Measurements from ENCODE around the gene UBE2M.
"Not testable (repeated sequence)": the region's sequence is repeated elsewhere in the genome, so short reads cannot be mapped to it uniquely, and the experiment has no call there.

UBE2M gene

DNA sequence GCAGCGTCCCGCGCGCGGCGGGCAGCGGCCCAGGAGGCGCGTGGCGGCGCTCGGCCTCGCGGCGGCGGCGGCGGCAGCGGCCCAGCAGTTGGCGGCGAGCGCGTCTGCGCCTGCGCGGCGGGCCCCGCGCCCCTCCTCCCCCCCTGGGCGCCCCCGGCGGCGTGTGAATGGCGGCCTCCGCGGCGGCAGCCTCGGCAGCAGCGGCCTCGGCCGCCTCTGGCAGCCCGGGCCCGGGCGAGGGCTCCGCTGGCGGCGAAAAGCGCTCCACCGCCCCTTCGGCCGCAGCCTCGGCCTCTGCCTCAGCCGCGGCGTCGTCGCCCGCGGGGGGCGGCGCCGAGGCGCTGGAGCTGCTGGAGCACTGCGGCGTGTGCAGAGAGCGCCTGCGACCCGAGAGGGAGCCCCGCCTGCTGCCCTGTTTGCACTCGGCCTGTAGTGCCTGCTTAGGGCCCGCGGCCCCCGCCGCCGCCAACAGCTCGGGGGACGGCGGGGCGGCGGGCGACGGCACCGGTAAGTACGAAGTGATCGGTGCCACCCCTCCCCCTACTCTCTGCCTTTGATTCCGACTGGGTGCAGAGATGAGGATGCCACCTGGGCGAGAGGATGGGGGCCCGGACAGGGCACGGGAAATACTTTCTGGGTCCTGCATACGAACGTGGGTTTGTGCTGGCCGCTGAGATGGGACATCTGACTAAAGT, 13.7 kb downstream of the UBE2M start:
- TF ChIP-seq, protein P1, sequence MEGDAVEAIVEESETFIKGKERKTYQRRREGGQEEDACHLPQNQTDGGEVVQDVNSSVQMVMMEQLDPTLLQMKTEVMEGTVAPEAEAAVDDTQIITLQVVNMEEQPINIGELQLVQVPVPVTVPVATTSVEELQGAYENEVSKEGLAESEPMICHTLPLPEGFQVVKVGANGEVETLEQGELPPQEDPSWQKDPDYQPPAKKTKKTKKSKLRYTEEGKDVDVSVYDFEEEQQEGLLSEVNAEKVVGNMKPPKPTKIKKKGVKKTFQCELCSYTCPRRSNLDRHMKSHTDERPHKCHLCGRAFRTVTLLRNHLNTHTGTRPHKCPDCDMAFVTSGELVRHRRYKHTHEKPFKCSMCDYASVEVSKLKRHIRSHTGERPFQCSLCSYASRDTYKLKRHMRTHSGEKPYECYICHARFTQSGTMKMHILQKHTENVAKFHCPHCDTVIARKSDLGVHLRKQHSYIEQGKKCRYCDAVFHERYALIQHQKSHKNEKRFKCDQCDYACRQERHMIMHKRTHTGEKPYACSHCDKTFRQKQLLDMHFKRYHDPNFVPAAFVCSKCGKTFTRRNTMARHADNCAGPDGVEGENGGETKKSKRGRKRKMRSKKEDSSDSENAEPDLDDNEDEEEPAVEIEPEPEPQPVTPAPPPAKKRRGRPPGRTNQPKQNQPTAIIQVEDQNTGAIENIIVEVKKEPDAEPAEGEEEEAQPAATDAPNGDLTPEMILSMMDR (conservative IDR thresholded peaks at IDR 0.05): no peak
- TF ChIP-seq ZFX (IDR thresholded peaks at IDR 0.05): peak; percentile 93
- peak overlapping the region; percentile 92 for H3K27ac ChIP-seq

DNA sequence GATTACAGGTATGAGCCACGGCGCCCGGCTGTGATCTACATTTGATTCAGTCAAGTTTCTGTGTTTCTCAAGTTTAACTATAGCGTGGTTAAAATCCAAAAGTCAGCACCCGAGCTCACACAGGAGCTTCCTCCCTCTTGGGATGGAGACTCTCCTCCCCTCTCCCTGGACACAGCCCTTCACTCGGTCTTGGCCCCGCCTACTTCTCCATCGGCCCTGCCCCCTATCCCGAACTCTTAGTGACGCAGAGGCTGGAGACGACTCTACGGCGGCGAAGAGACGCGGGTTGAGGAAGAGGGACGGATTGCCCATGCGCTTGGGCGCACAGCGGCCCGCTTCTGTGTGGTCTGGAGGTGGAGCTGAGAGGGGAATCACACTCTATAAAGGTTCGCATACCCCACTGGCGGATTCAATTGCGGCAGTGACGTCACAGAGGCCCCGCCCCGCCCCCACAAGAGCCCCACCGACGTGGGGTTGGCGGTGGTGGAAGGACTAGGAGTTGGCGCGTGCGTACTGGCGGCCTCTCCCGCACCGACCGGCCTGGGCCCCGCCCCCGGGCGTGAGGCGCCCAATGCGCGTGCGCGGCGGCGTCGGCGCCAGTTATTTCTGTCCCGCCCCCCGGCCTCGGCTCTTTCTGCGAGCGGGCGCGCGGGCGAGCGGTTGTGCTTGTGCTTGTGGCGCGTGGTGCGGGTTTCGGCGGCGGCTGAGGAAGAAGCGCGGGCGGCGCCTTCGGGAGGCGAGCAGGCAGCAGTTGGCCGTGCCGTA, 14.4 kb downstream of the UBE2M start, which contains the start of gene TRIM28:
TRIM28 (plus strand) TSS at position 239 of the 765 bp plus-strand sequence. CDS start 694 bp downstream, outside the sequence.
- TF ChIP-seq, protein P1 (conservative IDR thresholded peaks at IDR 0.05): no peak
- TF ChIP-seq ZFX (IDR thresholded peaks at IDR 0.05): no peak
- H3K27ac ChIP-seq: peak within 1 kb of the TSS; percentile 92

DNA sequence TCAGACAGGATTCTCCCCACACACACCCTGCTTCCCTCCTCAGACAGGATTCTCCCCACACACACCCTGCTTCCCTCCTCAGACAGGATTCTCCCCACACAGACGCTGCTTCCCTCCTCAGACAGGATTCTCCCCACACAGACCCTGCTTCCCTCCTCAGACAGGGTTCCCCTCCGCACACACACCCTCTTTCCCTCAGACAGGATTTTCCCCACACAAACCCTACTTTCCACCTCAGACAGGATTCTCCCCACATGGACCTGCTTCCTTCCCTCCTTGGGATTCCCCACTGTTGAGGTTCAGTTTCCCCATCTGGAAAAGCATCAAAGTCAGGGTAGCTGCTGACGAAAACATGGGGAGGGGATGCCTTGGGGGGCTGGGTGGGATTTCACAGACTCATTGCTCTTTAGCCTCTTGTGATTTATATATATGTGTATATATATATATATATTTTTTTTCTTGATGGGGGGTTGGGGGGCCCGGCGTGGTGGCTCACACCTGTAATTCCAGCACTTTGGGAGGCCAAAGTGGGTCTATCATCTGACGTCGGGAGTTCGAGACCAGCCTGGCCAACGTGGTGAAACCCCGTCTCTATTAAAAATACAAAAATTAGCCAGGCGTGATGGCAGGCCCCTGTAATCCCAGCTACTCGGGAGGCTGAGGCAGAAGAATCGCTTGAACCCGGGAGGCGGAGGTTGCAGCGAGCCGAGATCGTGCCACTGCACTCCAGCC, 15.6 kb downstream of the UBE2M start:
- H3K27ac ChIP-seq: peak overlapping the region; percentile 92

DNA sequence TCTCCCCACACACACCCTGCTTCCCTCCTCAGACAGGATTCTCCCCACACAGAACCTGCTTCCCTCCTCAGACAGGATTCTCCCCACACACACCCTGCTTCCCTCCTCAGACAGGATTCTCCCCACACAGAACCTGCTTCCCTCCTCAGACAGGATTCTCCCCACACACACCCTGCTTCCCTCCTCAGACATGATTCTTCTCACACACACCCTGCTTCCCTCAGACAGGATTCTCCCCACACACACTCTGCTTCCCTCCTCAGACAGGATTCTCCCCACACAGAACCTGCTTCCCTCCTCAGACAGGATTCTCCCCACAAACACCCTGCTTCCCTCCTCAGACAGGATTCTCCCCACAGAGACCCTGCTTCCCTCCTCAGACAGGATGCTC, 19.2 kb downstream of the UBE2M start:
- not testable (repeated sequence) for H3K27ac ChIP-seq

DNA sequence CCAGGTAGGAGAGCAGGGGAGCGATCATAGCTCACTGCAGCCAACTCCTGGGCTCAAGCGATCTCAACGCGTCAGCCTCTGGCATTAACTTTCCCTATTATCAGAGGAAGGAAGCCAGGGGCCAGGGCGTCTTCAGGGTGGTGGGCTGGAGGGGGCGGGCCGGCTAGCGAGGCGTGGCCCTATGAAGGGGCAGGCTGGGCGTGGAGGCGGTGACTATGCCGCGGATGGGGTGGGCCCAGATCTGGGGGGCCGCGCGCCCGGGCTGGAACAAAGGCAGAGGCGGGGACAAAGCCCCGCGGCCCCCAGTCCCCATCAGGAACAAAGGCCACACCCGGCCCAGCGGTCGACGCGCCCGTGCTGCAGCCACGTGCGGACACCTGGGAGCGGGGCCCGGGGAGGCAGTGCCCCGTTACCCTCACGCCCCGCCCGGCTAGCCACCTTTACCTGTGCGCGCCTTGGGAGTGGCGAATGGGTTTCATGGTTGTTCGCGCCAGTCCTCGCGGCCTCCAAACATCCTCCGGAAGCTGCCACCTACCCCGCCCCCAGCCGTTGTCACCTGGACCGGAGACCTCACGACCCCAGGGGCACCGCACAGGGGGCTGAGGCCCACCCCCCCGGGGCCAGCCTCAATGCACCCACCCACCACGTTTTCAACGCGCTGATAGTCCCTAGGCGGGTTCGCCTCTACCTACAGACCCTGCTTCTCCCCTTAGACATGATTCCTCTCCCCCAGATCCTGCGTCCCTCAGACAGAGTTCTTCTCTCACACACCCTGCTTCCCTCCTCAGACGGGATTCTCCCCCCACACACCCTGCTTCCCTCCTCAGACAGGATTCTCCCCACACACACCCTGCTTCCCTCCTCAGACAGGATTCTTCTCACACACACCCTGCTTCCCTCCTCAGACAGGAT, 19.9 kb downstream of the UBE2M start:
- no peak overlapping the region for H3K27ac ChIP-seq
- TF ChIP-seq ZFX (IDR thresholded peaks at IDR 0.05): no peak
- TF ChIP-seq, protein P1 (conservative IDR thresholded peaks at IDR 0.05): no peak

DNA sequence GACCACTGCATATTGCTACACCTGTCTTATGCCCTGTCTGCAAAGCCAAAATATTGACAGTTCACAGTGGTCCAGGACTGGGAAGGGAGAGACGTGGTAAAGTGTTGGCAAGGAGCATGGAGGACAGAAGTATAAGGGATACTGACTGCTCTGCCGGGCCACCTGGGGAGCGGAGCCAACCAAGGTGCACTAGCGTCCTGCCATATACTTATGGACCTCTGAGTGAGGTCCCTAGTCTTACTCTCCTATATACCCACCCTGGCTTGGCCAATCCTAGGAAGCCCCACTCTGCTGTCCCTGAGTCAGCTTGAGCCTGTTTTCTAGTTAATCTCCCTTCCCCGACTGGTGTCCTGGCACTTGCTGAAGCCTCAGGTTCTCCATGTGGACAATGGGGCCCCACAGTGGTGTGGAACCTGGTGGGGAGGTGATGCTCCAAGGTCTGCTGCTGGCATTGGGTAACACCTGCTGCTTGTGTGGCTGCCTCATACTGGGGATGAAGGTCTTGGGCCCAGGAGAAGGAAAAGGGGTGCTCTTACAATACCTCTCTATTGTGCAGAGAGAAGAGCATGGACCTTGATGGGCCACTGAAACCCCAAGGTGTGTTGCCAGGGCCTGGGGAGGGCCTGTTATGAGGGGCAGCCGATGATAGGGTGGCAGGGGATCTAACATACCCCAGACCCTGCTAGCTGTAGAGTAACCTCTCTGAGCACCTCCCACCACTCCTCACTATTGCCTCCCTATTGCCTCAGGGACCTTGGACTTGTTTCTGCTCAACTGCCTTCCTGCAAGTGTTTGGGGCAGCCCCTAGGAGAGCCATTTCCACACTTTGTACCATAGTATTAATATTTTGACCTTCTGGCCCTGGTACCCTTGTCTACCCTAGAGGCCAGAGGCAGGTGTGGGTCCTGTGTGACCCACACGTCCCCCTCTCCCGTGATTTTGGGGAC, 21.3 kb downstream of the UBE2M start:
- no peak for TF ChIP-seq ZFX (IDR thresholded peaks at IDR 0.05)
- no peak overlapping the region for H3K27ac ChIP-seq

DNA sequence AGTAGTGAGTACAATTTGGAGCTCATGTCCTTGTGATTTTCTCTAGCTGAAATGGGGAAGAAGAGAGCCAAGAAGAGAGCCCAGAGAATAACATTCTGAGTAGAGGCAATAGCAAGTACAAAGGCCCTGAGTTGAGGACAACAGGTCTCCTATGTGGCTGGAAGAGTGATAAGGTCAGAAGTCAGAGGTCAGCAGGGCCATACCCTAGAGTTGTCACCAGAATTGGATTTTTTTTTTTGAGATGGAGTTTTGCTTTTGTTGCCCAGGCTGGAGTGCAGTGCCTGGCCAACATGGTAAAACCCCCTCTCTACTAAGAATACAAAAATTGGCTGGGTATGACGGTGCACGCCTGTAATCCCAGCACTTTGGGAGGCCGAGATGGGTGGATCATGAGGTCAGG, 22.6 kb downstream of the UBE2M start:
- TF ChIP-seq, protein P1 (conservative IDR thresholded peaks at IDR 0.05): no peak
- TF ChIP-seq ZFX (IDR thresholded peaks at IDR 0.05): no peak
- no peak overlapping the region for H3K27ac ChIP-seq

Measured in C4-2B (cell line).